ENCODE data around the gene PHRF1.

PHRF1 gene

DNA sequence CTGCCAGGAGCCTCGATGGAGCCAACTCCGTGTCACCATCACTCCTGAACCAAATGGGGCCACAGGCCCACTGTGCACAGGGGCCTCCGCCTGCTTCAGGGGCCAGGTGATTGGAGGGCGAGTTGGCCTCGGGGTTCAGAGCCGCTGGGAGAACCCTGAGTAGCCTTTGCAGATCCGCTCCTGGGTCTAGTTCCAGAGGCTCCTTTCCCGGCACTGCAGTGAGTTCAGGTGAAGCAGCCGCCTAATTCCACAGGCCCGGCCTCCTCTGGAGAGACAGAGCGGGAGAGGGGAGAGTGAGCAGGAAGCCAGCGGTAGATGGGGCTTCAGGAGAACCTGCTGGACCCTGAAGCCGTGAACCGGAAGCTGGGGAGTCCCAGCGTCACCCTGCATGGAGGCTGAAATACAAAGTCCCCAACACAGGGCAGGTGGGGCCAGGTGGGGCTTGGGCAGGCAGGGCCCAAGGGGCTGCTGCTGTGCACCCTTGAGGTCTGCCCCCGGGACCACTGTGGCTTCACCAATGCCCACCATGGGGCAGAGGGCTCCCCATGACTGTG lies 83.3 kb downstream of the PHRF1 start:
- DNase-seq = no peak

DNA sequence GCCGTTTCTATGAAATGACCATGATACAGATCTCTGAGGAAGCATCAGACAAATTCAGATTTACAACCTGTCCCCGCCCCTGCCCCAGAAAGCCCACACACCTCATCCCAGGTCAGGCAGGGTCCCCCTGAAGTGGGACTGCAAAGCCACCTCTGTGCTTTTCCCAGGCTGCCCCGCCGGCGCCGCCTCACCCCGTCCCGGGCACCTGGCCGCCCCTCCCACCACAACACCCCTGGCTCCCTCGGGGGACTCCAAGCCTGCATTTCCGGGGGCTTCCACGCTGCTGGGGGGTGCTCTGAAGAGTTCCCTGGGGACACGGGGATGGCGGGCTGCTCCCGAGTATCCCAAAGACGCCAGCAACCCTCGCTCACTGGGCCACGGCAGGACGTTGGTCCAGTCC lies 84.0 kb downstream of the PHRF1 start:
- DNase-seq = no peak

DNA sequence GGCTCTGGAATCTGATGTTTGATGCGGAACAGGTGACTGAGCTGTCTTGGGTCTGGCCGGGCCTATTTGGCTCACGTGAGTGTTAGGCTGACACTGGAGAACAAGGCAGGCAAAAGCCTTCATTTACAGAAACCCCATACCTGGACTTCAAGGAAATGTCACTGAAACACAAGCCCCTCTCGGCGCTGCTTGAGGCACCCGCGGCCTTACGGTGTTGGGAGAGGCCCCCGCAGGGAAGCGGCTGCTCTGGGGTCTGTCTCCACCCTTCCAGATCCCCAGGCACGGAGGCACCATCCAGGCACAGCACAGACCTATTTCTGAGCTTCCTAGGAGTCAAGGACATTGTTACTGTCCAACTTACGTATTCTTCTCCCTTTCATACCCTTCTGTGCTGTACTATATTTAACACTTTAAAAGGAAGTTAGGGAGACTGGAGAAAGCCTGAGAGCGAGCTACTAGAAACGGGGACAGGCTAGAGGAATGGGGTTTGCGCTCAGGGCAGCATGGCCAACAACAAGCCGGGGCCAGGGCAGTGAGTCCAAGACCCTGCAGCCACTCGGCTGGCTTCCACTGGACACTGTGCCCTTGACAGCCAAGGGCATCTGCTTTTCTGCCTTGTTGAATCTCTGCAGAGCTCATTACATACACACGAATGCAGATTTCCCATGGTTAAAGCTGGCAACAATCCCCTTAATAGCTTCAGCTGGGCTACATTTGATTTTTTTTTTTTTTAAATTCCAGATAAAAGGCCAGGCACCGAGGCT lies 84.6 kb downstream of the PHRF1 start:
- DNase-seq = no peak
